Measurements from ENCODE around the gene NKAPL.
"Not testable (repeated sequence)": the region's sequence is repeated elsewhere in the genome, so short reads cannot be mapped to it uniquely, and the experiment has no call there.

NKAPL gene

GRCh38 chr6:28303570-28303969 lies 44.5 kb downstream of the NKAPL start:
- DNase-seq: peak in 1 of 5 donors; percentile 6

- not testable (repeated sequence) for DNase-seq
Measured at GRCh38 chr6:28306363-28306762, 47.3 kb downstream of the NKAPL start.

Data from T-helper 1 cell (primary cell).